Keratinocyte (primary cell): Measurements from ENCODE around the gene TMEM151A. TPM values are rescaled to one million over a fixed set of nuclear protein-coding genes. Genes with fewer than 3 reads are reported as not detected.

Experiments
- DNase-seq: peaks from one replicate; pipeline ENCODE4 v3.0.0-alpha.2; 2011; ENCODE audit warnings: low read depth, missing footprints, low spot score
- FAIRE-seq: peaks from 2 replicates; lab custom pipeline; 2011; peaks lifted over from hg19 to GRCh38; lab: Jason Lieb, UNC
- H2AFZ ChIP-seq: 2 replicates; pipeline ENCODE4 v1.6.0; 2012; ENCODE audit warnings: low read length, control low read depth, inconsistent platforms; ENCODE audit not compliant: control insufficient read depth
- H3K27ac ChIP-seq: 2 replicates; pipeline ENCODE4 v1.5.1; 2011; ENCODE audit warnings: low read length; ENCODE audit not compliant: control insufficient read depth, insufficient read depth
- H3K27me3 ChIP-seq: 3 replicates; pipeline ENCODE4 v1.6.0; 2011; ENCODE audit warnings: low read length; ENCODE audit not compliant: control insufficient read depth, insufficient read depth; ENCODE audit errors: extremely low read depth
- H3K36me3 ChIP-seq, 2 experiments: 2 replicates in 1 of 2; 3 replicates in 1 of 2; pipeline ENCODE4 v1.5.1; 2011; ENCODE audit warnings: low read length in 2 of 2, mild to moderate bottlenecking in 1 of 2; ENCODE audit not compliant: control insufficient read depth in 2 of 2, insufficient read depth in 2 of 2; ENCODE audit errors: extremely low read depth in 1 of 2
- H3K4me1 ChIP-seq: 3 replicates; pipeline ENCODE4 v1.5.1; 2011; ENCODE audit warnings: low read length; ENCODE audit not compliant: control insufficient read depth, insufficient read depth; ENCODE audit errors: extremely low read depth
- H3K4me2 ChIP-seq: 3 replicates; pipeline ENCODE4 v1.6.0; 2011; ENCODE audit warnings: low read depth, low read length; ENCODE audit not compliant: control insufficient read depth, insufficient read depth; ENCODE audit errors: extremely low read depth
- H3K4me3 ChIP-seq, 3 experiments: fragments of 200-600 bp in 1 of 3; sonication (generic) in 1 of 3; 2 replicates in 2 of 3; 3 replicates in 1 of 3; pipeline ENCODE4 v1.5.1; 2011 to 2016; ENCODE audit warnings: low read length in 3 of 3, mild to moderate bottlenecking in 3 of 3, control low read depth in 2 of 3, inconsistent platforms in 1 of 3, low read depth in 1 of 3, mixed read lengths in 1 of 3, mixed run types in 1 of 3, moderate library complexity in 1 of 3; ENCODE audit not compliant: control insufficient read depth in 2 of 3, insufficient read depth in 2 of 3; ENCODE audit errors: extremely low read depth in 1 of 3
- H3K79me2 ChIP-seq: 2 replicates; pipeline ENCODE4 v1.6.0; 2012; ENCODE audit warnings: low read length; ENCODE audit not compliant: control insufficient read depth, insufficient read depth
- H3K9ac ChIP-seq: 3 replicates; pipeline ENCODE4 v1.6.0; 2011; ENCODE audit warnings: low read length; ENCODE audit not compliant: control insufficient read depth, insufficient read depth; ENCODE audit errors: extremely low read depth
- H3K9me1 ChIP-seq: 3 replicates; pipeline ENCODE4 v1.6.0; 2011; ENCODE audit warnings: low read length; ENCODE audit not compliant: control insufficient read depth, insufficient read depth; ENCODE audit errors: extremely low read depth
- H3K9me3 ChIP-seq: 2 replicates; pipeline ENCODE4 v1.5.1; 2012; ENCODE audit warnings: low read depth, low read length; ENCODE audit not compliant: control insufficient read depth
- H4K20me1 ChIP-seq: 3 replicates; pipeline ENCODE4 v1.6.0; 2011; ENCODE audit warnings: low read length; ENCODE audit not compliant: control insufficient read depth, insufficient read depth; ENCODE audit errors: extremely low read depth
- EZH2 ChIP-seq: IDR thresholded peaks from one replicate; pipeline ENCODE4 v1.6.1; 2012; ENCODE audit warnings: inconsistent platforms, mild to moderate bottlenecking, low read length, moderate library complexity
- dilution Hi-C: fragments of 300-500 bp; cut with MboI; formaldehyde crosslinking; loops from one replicate; pipeline ENCODE4 v1.7.0; 2020; ENCODE audit warnings: low sequenced_read_pairs; ENCODE audit not compliant: extremely low pct_ligation_motif_present
- polyA plus RNA-seq, 5 experiments: library from polyadenylated mRNA; depleted of rRNA in 3 of 5; stranded (reverse) in 3 of 5; stranded (forward) in 1 of 5; unstranded in 1 of 5; fragments of >200 nt; gene quantifications; 1 replicate in 1 of 5; 2 replicates in 3 of 5; 3 replicates in 1 of 5; pipeline versions ENCODE4 v1.2.1 to v1.2.3, GENCODE V29; 2011 to 2012; ENCODE audit warnings: missing spikeins in 2 of 5, low read depth in 1 of 5, low replicate concordance in 1 of 5
- TF ChIP-seq, protein P1 (sequence below), 3 experiments: IDR thresholded peaks in 1 of 3; conservative IDR thresholded peaks in 1 of 3; optimal IDR thresholded peaks in 1 of 3; 2 replicates in 2 of 3; 3 replicates in 1 of 3; pipeline versions ENCODE3 to v1.5.1; 2011; ENCODE audit warnings: low read length in 3 of 3, mild to moderate bottlenecking in 3 of 3, moderate library complexity in 2 of 3, control low read depth in 1 of 3, inconsistent platforms in 1 of 3; ENCODE audit not compliant: insufficient read depth in 2 of 3; ENCODE audit errors: extremely low read depth in 1 of 3

The TMEM151A gene
- polyA plus RNA-seq, 1 donor (not counting 4 experiments of a cell fraction or from before 2014, with no cell fraction given): not detected

DNA sequence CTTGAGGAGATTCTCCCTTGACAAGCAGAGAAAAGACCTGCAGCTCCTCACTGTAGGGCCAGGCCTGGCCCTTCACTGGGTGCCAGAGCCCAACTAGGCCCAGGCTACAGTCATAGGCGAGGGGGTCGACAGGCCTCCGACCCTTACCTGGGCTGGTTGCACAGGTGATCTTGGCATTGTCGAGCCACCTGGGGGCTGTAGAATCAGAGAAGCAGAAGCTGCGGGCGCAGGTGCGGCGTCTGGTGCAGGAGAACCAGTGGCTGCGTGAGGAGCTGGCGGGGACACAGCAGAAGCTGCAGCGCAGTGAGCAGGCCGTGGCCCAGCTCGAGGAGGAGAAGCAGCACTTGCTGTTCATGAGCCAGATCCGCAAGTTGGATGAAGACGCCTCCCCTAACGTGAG lies 30.1 kb upstream of the TMEM151A start:
- Histone ChIP-seq H3K36me3 (peaks cover 42% of the 10 kb centered on the region in 2 experiments), H3K79me2 (peaks cover 13% of the 10 kb centered on the region), H3K27me3 (no peaks in the 10 kb centered on the region), H3K9me1 (no peaks in the 10 kb centered on the region), H3K9me3 (no peaks in the 10 kb centered on the region), H2AFZ (no peak overlapping the region), H3K4me3 (no peak overlapping the region), H3K4me2 (no peak overlapping the region), H3K27ac (no peak overlapping the region), H4K20me1 (no peaks in the 10 kb centered on the region), H3K9ac (no peak overlapping the region), H3K4me1 (peaks cover 13% of the 10 kb centered on the region)
- no peak for TF ChIP-seq EZH2
- dilution Hi-C loops: no loop called here
- DNase-seq (no peak), FAIRE-seq (no peak)

DNA sequence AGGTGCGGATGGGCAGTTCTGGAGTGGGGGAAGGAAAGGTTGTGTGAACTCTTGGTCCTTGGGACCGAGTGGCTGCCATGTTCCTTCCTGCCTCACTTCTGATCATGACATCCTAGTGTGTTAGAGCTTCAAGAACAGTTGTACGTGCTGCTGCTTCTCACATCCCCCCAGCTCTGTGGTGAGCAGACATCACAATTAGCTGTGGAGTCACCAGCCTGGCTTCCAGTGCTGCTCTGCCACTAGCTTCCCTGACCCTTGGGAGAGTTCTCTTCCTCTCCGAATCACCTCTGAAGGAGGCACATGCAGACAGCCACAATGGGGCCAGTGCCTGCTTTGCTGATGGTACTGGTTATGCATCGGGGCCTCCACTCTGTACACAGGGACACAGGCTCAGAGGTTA lies 29.5 kb upstream of the TMEM151A start:
- DNase-seq (no peak), FAIRE-seq (no peak)
- Histone ChIP-seq H3K9ac (no peak overlapping the region), H3K79me2 (peaks cover 13% of the 10 kb centered on the region), H3K9me3 (no peaks in the 10 kb centered on the region), H3K27me3 (no peaks in the 10 kb centered on the region), H4K20me1 (peaks cover 2% of the 10 kb centered on the region), H3K36me3 (peaks cover 43 to 46% of the 10 kb centered on the region in 2 experiments), H3K9me1 (no peaks in the 10 kb centered on the region), H3K27ac (no peak overlapping the region), H3K4me2 (no peak overlapping the region), H2AFZ (no peak overlapping the region), H3K4me1 (peaks cover 7% of the 10 kb centered on the region), H3K4me3 (no peak overlapping the region)
- dilution Hi-C loops: no loop called here
- TF ChIP-seq EZH2: no peak
- TF ChIP-seq, protein P1, sequence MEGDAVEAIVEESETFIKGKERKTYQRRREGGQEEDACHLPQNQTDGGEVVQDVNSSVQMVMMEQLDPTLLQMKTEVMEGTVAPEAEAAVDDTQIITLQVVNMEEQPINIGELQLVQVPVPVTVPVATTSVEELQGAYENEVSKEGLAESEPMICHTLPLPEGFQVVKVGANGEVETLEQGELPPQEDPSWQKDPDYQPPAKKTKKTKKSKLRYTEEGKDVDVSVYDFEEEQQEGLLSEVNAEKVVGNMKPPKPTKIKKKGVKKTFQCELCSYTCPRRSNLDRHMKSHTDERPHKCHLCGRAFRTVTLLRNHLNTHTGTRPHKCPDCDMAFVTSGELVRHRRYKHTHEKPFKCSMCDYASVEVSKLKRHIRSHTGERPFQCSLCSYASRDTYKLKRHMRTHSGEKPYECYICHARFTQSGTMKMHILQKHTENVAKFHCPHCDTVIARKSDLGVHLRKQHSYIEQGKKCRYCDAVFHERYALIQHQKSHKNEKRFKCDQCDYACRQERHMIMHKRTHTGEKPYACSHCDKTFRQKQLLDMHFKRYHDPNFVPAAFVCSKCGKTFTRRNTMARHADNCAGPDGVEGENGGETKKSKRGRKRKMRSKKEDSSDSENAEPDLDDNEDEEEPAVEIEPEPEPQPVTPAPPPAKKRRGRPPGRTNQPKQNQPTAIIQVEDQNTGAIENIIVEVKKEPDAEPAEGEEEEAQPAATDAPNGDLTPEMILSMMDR (optimal IDR thresholded peaks at IDR 0.05 in 1 of 3, IDR thresholded peaks at IDR 0.05 in 1 of 3, conservative IDR thresholded peaks at IDR 0.05 in 1 of 3; ENCODE audit: extremely low read depth in 1 of 3, insufficient read depth in 2 of 3, low read length in 3 of 3): no peak

DNA sequence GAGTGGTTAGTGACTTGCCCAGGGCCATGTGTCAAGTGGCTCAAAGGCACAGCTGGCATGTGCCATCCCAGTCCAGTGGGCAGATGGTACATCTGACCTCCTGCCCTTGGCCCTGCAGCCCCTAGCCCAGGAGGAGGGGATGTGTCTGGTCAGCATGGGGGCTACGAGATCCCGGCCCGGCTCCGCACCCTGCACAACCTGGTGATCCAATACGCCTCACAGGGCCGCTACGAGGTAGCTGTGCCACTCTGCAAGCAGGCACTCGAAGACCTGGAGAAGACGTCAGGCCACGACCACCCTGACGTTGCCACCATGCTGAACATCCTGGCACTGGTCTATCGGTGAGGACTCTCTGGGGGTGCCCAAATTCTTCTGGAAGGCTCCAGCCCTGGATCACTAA lies 29.0 kb upstream of the TMEM151A start:
- dilution Hi-C loops: no loop called here
- peaks cover 2% of the 10 kb centered on the region for H4K20me1 ChIP-seq
- TF ChIP-seq, protein P1 (optimal IDR thresholded peaks at IDR 0.05 in 1 of 3, IDR thresholded peaks at IDR 0.05 in 1 of 3, conservative IDR thresholded peaks at IDR 0.05 in 1 of 3; ENCODE audit: extremely low read depth in 1 of 3, insufficient read depth in 2 of 3, low read length in 3 of 3): no peak
- no peak for TF ChIP-seq EZH2
- H3K79me2 ChIP-seq: peaks cover 13% of the 10 kb centered on the region
- no peaks in the 10 kb centered on the region for H3K9me3 ChIP-seq
- DNase-seq (no peak), FAIRE-seq (no peak)
- no peak overlapping the region for H3K9ac ChIP-seq
- no peak overlapping the region for H3K4me3 ChIP-seq
- H3K27ac ChIP-seq: no peak overlapping the region
- H3K9me1 ChIP-seq: no peaks in the 10 kb centered on the region
- peaks cover 43 to 46% of the 10 kb centered on the region in 2 experiments for H3K36me3 ChIP-seq
- H3K27me3 ChIP-seq: no peaks in the 10 kb centered on the region
- peaks cover 7% of the 10 kb centered on the region for H3K4me1 ChIP-seq
- H2AFZ ChIP-seq: no peak overlapping the region
- no peak overlapping the region for H3K4me2 ChIP-seq
